Stimulated activated CD8-positive, alpha-beta memory T cell treated with anti-CD3 and anti-CD28 coated beads, Interleukin-12 subunit alpha, Interleukin-12 subunit beta, amount 100 ng/mL, for 1 hour (primary cell): ENCODE results near the gene CLIC6.

ENCODE experiments used
- DNase-seq: peaks from one replicate; pipeline ENCODE4 v3.0.0-alpha.2; 2020; ENCODE audit warnings: low read depth

The CLIC6 gene

GRCh38 chr21:34728479-34728878, 59.7 kb downstream of the CLIC6 start:
- DNase-seq, result no peak

DNA sequence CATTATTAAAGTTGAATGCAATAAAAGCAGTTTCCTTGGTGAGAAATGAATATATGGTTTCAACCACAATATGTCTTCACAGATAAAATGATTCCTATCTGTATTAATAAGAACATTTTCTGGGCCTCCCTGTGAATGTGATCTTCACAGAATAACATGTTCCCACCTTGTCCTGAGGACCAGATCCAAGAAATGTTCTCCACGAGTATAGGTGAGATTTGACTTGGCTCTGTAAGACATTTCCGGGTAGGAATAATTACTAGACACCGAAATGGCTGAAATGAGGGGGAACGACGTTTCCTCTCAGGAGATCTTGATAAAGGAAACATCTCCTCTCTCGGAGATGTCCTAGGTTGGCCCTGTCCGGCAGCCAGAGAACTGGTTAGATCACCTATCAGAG, 61.4 kb downstream of the CLIC6 start:
- DNase-seq, result no peak

- DNase-seq, result no peak
Observed at GRCh38 chr21:34730756-34731445, 62.1 kb downstream of the CLIC6 start.

GRCh38 chr21:34732388-34732821, 63.6 kb downstream of the CLIC6 start:
- DNase-seq, result no peak

DNA sequence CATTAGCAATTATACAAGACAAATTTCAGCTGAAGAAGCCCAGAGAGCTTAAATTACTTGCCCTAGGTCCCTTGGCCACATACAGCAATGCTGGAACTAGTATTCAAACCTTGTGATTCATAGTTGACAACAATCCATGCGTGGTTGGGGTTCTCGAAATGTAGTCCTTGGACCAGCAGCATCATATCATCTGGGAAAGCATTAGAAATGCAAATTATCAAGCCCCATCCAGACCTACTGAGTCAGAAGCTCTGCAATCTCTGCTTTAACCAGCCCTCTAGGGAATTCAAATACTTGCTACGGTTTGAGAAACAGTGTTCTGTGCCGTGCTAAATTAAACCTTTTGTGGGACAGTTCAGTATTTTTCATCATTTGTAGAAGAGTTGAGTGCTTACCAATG, 65.1 kb downstream of the CLIC6 start:
- no peak for DNase-seq

DNA sequence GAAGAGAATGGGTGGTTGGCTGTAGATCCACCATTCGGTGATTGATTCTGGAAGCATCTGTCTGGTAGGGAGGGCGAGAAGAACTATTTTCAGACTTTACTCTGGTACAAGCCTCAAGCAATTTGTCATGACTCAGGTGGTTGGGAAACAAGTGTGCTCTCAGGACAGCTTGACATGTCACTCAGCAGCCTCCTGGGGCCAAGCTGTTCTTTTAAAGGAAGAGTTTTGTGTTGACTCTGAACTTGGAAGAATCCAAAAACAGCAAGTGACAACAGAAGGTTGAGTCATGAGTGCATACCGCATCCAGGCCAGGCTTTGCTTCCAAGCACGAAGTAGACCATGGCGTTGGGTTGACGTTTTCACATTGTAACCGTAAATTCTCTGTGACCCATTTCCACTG, 65.9 kb downstream of the CLIC6 start:
- DNase-seq, result no peak

DNA sequence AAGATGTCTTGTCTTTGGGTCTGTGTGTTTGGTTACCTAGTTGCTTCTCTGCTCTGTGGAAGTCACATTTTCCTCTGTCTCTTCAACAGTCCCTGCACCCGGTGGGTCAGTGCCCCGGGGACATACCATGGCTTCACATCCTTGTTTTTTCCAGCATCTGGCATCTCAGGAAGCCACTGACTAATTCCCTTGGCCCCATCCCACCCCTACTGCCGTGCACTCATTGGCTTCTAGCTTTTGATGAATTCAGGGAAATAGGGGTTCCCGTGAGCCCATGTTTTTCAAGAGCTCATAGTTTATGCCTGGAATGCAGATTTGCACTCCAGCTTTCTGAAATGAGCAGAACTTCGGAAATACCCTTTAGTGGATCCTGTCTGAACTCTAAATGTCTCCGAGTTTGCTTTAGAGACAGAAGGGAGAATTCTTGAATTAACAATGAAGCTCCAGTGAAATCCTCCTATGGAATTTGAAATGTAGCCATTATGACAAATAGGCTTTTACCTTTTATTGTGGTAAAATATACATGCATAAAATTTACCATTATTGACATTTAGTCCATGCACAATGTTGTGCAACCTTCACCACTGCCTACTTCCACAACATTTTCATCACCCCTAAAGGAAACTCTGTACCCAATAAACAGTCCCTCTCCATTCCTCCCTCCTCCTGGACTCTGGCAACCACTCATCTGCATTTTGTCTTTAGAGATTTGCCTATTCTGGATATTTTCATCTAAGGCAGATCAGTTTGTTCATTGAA, 67.5 kb downstream of the CLIC6 start:
- DNase-seq, result no peak

DNA sequence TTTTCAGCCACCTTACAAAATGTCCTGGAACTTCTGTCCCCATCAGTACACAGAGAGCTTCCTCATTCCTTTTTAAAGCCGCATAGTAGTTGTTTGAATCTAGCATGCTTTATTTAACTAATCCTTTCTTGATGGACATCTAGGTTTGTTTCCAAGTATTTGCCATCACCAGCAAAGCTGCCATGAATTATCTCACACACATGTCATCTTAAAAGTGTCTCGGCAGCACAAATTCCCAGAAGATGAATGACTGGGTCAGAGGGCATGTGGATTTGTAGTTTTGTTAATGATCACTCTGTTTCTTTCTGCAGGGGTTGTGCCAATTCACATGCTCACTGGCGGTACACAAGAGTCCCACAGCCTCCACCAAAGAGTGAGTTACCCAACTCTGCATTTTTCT, 68.3 kb downstream of the CLIC6 start:
- no peak for DNase-seq

GRCh38 chr21:34740198-34740597, 71.4 kb downstream of the CLIC6 start:
- DNase-seq, result no peak

DNA sequence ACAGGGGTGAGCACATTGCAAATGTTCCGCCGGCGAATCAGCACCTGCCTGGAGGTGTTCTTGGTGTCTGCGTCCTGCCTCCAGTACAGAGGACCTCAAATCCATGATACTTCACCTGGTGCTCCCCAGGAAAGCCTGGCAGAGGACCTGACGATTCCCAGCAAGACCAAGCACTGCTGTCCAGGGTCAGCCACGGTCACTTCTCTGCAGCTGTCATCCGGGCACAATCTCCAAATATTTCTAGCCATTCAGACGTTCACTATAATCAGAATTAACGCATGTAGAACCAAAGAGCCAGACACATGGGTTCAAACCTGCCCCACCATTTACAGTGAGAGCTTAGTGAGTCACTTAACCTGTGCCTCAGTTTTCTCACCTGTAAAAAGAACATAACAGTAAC, 74.5 kb downstream of the CLIC6 start:
- no peak for DNase-seq

DNA sequence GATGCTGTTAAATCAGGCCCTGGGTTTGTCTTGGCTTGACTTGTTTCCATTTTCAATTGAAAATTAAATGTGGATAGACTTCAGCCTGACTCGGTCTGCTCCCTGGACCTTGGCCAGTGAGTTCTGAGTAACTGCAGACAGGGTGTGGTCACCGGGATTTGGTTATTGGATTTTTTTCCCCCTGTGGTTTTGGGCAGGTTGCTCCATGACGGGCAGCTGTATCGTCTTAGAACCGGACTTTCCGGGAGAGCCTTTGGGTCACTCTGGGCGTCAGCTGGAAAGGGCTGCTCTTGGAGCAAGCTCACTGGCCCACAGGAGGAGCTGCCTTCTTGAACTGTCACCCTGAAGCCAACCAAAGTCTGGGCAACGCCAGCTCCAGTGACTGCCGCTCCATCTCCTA, 75.0 kb downstream of the CLIC6 start:
- DNase-seq, result no peak

- no peak for DNase-seq
Observed at GRCh38 chr21:34744801-34745200, 76.0 kb downstream of the CLIC6 start.

GRCh38 chr21:34745557-34746255, 76.9 kb downstream of the CLIC6 start:
- DNase-seq, result peak; percentile 30

- no peak for DNase-seq
Observed at GRCh38 chr21:34748862-34749261, 80.1 kb downstream of the CLIC6 start.

DNA sequence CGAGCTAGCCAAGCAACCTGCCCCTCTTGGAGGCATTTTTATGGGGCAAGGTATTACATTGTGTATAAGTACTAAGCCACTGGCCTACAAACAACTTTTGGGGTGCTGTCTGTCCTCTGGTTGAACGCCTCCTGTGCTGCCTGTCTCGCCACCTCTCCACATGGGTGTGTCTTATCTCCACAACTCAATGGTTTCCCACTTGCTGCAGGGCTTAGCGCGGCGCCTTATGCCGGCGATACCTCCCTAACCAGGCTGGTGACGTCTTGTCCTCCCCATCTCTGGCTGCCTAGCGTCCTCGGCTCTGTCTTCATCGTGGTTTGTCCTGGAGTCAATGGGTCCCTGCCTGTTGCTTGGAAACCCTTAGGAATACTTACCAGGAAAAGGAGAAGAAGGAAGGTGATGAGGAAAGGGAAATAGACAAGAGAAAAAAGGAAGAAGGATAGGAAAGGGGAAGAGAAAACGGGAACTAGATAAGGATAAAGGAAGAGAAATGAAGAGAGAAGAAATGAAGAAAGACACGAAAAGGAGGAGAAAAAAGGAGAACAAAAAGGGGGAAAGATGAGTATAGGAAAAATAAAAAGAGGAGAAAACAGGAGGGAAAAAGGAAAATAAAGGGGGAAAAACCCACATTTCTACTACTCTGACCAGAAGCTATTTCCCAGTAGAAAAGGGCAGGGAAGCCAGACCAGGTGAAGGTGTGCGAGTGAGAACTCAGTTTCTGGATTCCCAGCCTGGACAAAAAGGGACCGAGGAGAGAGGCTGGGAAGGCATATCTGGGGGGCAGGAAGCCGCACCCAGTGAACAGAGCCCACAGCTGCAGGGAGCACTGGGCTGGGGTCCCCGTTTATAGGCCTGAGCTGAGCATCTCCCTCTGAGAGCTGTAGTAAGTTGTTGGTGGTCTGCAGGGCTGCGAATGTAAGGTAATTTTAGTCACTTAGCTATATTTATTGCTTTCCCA, 86.2 kb downstream of the CLIC6 start:
- DNase-seq, result no peak

DNA sequence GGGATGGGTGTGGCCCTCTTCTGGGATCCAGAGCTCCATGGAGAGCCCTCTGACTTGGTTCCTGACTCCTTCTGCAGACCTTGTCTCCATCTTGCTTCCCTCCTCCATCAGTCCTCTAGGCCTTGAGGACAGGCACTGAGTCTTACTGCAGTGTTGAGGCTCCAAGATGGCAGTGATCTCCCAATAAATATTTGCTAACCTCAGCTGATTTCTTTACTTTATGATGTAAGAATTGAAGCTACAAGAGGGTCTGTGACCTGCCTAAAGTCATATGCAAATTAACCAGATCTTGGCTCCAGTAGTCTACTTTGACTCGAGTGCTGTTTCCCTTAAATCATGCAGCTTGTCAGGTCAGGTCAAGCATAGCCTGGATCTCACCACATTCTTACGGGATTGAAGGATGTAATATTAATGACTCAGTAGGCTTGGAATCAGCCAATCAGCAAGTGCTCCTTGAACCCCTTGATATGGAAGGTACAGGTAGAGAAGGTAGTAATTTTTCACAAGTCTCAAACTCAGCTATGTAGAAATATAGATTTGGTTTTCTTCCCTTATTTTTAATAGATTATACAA, 93.0 kb downstream of the CLIC6 start:
- no peak for DNase-seq

DNA sequence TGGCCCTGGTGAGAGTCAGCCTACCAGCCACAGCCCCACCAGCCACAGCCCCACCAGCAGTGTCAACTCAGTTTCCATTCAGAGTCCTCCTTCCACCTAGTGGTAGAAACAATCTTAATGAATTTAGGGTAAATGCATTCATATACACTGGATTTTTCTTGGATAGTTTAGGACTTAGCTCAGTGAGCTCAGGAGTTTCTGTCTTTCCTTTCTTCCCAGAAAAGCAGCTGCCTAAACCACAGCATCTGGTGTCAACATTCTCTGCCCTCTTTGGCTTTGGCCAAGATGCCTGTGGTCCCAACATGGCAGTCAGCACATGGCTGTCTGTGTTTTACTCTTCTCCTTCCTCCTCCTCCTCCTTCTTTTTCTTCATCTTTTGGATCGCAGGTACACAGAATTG, 94.0 kb downstream of the CLIC6 start:
- no peak for DNase-seq

- no peak for DNase-seq
Observed at GRCh38 chr21:34764715-34765284, 96.0 kb downstream of the CLIC6 start.

DNA sequence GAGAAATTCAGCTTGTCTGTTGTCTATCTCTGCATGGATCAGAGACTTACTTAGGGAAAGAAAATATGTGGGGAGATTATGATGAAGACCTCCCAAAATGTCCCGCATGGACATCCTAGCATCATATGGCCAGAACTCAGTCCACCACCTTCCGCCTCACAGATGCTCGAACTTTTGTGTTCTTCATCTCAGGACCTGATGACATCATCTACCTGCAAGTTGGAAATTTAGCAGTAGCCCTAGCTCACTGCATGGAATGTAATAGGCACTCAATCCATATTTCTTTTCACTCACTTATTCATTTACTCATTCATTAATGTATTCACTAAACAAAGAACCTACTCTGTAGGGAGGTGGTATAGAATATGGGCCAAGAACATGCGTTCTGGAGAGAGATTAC, 96.8 kb downstream of the CLIC6 start:
- DNase-seq, result no peak

GRCh38 chr21:34766862-34767261, 98.1 kb downstream of the CLIC6 start:
- DNase-seq, result no peak
